Caco-2 (cell line): Measurements from ENCODE around the gene PCK2. TPM values are rescaled to one million over a fixed set of nuclear protein-coding genes. Genes with fewer than 3 reads are reported as not detected.
A peak's percentile ranks its signal among the peaks of the same experiment; 100 is the strongest.

ENCODE experiments used
- BruUV-seq: library from RNA; stranded (reverse); fragments of 400-500 nt; replicated peaks from 2 replicates; lab custom pipeline; 2021; lab: Mats Ljungman, UMichigan
- CTCF ChIA-PET: fragments of 300-600 bp; sonication (Branson Sonifier 250); formaldehyde crosslinking; loops from one replicate; lab custom pipeline; 2022; ENCODE audit warnings: antibody characterized with exemption; lab: Charles Lee
- POLR2A ChIA-PET: fragments of 300-600 bp; sonication (Branson Sonifier 250); formaldehyde crosslinking; loops from one replicate; lab custom pipeline; 2022; ENCODE audit warnings: antibody characterized with exemption; lab: Charles Lee
- DNase-seq, 2 experiments: peaks; one replicate each; pipeline versions ENCODE4 v3.0.0 to v3.0.0-alpha.2; 2020 to 2022
- H3K27me3 ChIP-seq: replicated peaks from 2 replicates; pipeline ENCODE4 v1.6.0; 2011; ENCODE audit warnings: low read length; ENCODE audit not compliant: control insufficient read depth, insufficient read depth
- H3K36me3 ChIP-seq: 2 replicates; pipeline ENCODE4 v1.5.1; 2011; ENCODE audit warnings: low read length; ENCODE audit not compliant: control insufficient read depth, insufficient read depth
- H3K4me1 ChIP-seq: fragments of 250-450 bp; sonication (Bioruptor Pico); 2 replicates; pipeline ENCODE4 v1.5.1; 2020; ENCODE audit warnings: mild to moderate bottlenecking
- H3K4me3 ChIP-seq: 2 replicates; pipeline ENCODE4 v1.5.1; 2011; ENCODE audit warnings: low read depth, mild to moderate bottlenecking, control low read depth, low read length
- H3K9me3 ChIP-seq: fragments of 250-450 bp; sonication (Bioruptor Pico); 2 replicates; pipeline ENCODE4 v1.5.1; 2020; ENCODE audit warnings: mild to moderate bottlenecking, moderate library complexity
- H3K27ac Mint-ChIP-seq: one replicate; pipeline ENCODE4 v1.8.0; 2022; ENCODE audit warnings: mixed read lengths; ENCODE audit not compliant: unreplicated experiment
- H3K27me3 Mint-ChIP-seq: one replicate; pipeline ENCODE4 v1.8.0; 2022; ENCODE audit warnings: mixed read lengths; ENCODE audit not compliant: insufficient read depth, unreplicated experiment
- H3K36me3 Mint-ChIP-seq: one replicate; pipeline ENCODE4 v1.8.0; 2022; ENCODE audit warnings: mild to moderate bottlenecking, mixed read lengths; ENCODE audit not compliant: insufficient read depth, unreplicated experiment
- H3K4me1 Mint-ChIP-seq: one replicate; pipeline ENCODE4 v1.8.0; 2022; ENCODE audit warnings: low read depth, mixed read lengths; ENCODE audit not compliant: unreplicated experiment
- H3K4me3 Mint-ChIP-seq: one replicate; pipeline ENCODE4 v1.8.0; 2022; ENCODE audit warnings: mild to moderate bottlenecking, moderate library complexity, mixed read lengths; ENCODE audit not compliant: unreplicated experiment
- H3K9me3 Mint-ChIP-seq: one replicate; pipeline ENCODE4 v1.8.0; 2022; ENCODE audit warnings: mixed read lengths; ENCODE audit not compliant: unreplicated experiment
- CTCF ChIP-seq, 2 experiments: fragments of 200-600 bp in 1 of 2; IDR thresholded peaks; 1 replicate in 1 of 2; 2 replicates in 1 of 2; pipeline versions ENCODE4 v1.5.1 to v1.8.0; 2011 to 2022; ENCODE audit warnings: antibody characterized with exemption in 1 of 2, control low read depth in 1 of 2, inconsistent platforms in 1 of 2, low read depth in 1 of 2, low read length in 1 of 2, mild to moderate bottlenecking in 1 of 2, moderate library complexity in 1 of 2; ENCODE audit not compliant: insufficient read depth in 1 of 2, severe bottlenecking in 1 of 2, unreplicated experiment in 1 of 2
- intact Hi-C: fragments of 100-400 bp; cut with micrococcal nuclease; formaldehyde crosslinking; loops from one replicate; pipeline ENCODE4 v1.10.0; 2022; ENCODE audit not compliant: unreplicated experiment
- total RNA-seq: library from RNA; stranded (reverse); gene quantifications from 2 replicates; pipeline ENCODE4 v1.2.3, GENCODE V29; 2022

The PCK2 gene
- total RNA-seq, 1 experiment from 2014 or later: 146 TPM

- Histone ChIP-seq H3K36me3 (no peaks in the 10 kb centered on the region), H3K4me1 (peaks cover 5% of the 10 kb centered on the region; the same call in 1 of the 2 replicates), H3K27me3 (no peaks in the 10 kb centered on the region), H3K4me3 (peak overlapping the region; percentile 65), H3K9me3 (no peaks in the 10 kb centered on the region)
- H3K9me3 Mint-ChIP-seq: no peaks in the 10 kb centered on the region
- peak overlapping the region; percentile 74 for H3K4me3 Mint-ChIP-seq
- no peaks in the 10 kb centered on the region for H3K4me1 Mint-ChIP-seq
- no peaks in the 10 kb centered on the region for H3K36me3 Mint-ChIP-seq
- no TSS peak for BruUV-seq
- H3K27ac Mint-ChIP-seq: no peak overlapping the region
- peaks cover 11% of the 10 kb centered on the region for H3K27me3 Mint-ChIP-seq
- intact Hi-C loops: loop anchor here (1.0 kb wide), 1 partner anchor 28 kb away; no protein-coding TSS in a partner anchor
- no peak for DNase-seq
- ChIA-PET CTCF (interaction anchor here (0.6 to 1.5 kb wide), 4 partner anchors 8 to 56 kb away, joined by 3 to 9 read pairs (median 6); no protein-coding TSS in a partner anchor), POLR2A (interaction anchor here (0.7 to 1.3 kb wide), 3 partner anchors 29 to 89 kb away, joined by 3 to 5 read pairs (median 5); partner anchors contain the start of genes DCAF11, EMC9 and NRL)
- no peak for TF ChIP-seq CTCF (IDR thresholded peaks at IDR 0.05; ENCODE audit: insufficient read depth in 1 of 2, low read depth in 1 of 2, low read length in 1 of 2, severe bottlenecking in 1 of 2, unreplicated experiment in 1 of 2)
Observed at GRCh38 chr14:24052656-24053547, 41.2 kb upstream of the PCK2 start.

- Histone ChIP-seq H3K9me3 (no peaks in the 10 kb centered on the region), H3K36me3 (no peaks in the 10 kb centered on the region), H3K4me3 (no peak overlapping the region), H3K27me3 (no peaks in the 10 kb centered on the region), H3K4me1 (peaks cover 5% of the 10 kb centered on the region; the same call in 1 of the 2 replicates)
- Mint-ChIP-seq H3K36me3 (no peaks in the 10 kb centered on the region), H3K27ac (no peak overlapping the region), H3K4me1 (no peaks in the 10 kb centered on the region), H3K9me3 (no peaks in the 10 kb centered on the region), H3K27me3 (peaks cover 11% of the 10 kb centered on the region), H3K4me3 (peak overlapping the region; percentile 74)
- no TSS peak for BruUV-seq
- TF ChIP-seq CTCF (IDR thresholded peaks at IDR 0.05; ENCODE audit: insufficient read depth in 1 of 2, low read depth in 1 of 2, low read length in 1 of 2, severe bottlenecking in 1 of 2, unreplicated experiment in 1 of 2): no peak
- intact Hi-C loops: no loop called here
- peak in 1 of 2 experiments; percentile 16 for DNase-seq
- POLR2A ChIA-PET: no interaction called here
- CTCF ChIA-PET: interaction anchor here (0.6 kb wide), 1 partner anchor 39 kb away, joined by 3 read pairs; no protein-coding TSS in a partner anchor
Observed at GRCh38 chr14:24053548-24054323, 40.4 kb upstream of the PCK2 start.

- CTCF ChIA-PET: interaction anchor here (0.5 to 0.6 kb wide), 2 partner anchors 107 to 146 kb away, joined by 3 to 6 read pairs; partner anchors contain the start of gene IRF9
- no peak overlapping the region for H3K4me3 ChIP-seq
- BruUV-seq: no TSS peak
- no peaks in the 10 kb centered on the region for H3K36me3 Mint-ChIP-seq
- intact Hi-C loops: no loop called here
- no peaks in the 10 kb centered on the region for H3K36me3 ChIP-seq
- peak in 1 of 2 experiments; percentile 19 for DNase-seq
- no peak overlapping the region for H3K4me3 Mint-ChIP-seq
- H3K27me3 Mint-ChIP-seq: peaks cover 9% of the 10 kb centered on the region
- H3K27me3 ChIP-seq: no peaks in the 10 kb centered on the region
- no peaks in the 10 kb centered on the region for H3K4me1 Mint-ChIP-seq
- TF ChIP-seq CTCF (IDR thresholded peaks at IDR 0.05; ENCODE audit: insufficient read depth in 1 of 2, low read depth in 1 of 2, low read length in 1 of 2, severe bottlenecking in 1 of 2, unreplicated experiment in 1 of 2): no peak
- no peaks in the 10 kb centered on the region for H3K9me3 ChIP-seq
- H3K4me1 ChIP-seq: peaks cover 5% of the 10 kb centered on the region; the same call in 1 of the 2 replicates
- POLR2A ChIA-PET: no interaction called here
- H3K9me3 Mint-ChIP-seq: no peaks in the 10 kb centered on the region
- no peak overlapping the region for H3K27ac Mint-ChIP-seq
Observed at GRCh38 chr14:24054324-24054641, 39.8 kb upstream of the PCK2 start.
